SK-N-SH treated with all-trans-retinoic acid at 6 μM for 48 hours (cell line): ENCODE results near the gene RIPOR3.

Source experiments
- ATAC-seq: fragments of 200-7000 bp; cut with Tn5 transposase; 3 replicates; pipeline ENCODE4 v1.9.1; 2020; ENCODE audit warnings: mild to moderate bottlenecking, moderate library complexity
- ARNTL ChIP-seq: fragments of 450-650 bp; formaldehyde crosslinking; IDR thresholded peaks from 2 replicates; pipeline ENCODE4 v1.5.0; 2020; ENCODE audit warnings: low read depth, mild to moderate bottlenecking, moderate library complexity, borderline replicate concordance
- BACH2 ChIP-seq: fragments of 250-450 bp; sonication (Bioruptor Pico); IDR thresholded peaks from 2 replicates; pipeline ENCODE4 v1.9.0; 2021; ENCODE audit warnings: mild to moderate bottlenecking, borderline replicate concordance
- CREB5 ChIP-seq: fragments of 250-450 bp; sonication (Bioruptor Pico); IDR thresholded peaks from 2 replicates; pipeline ENCODE4 v1.5.1; 2020; ENCODE audit warnings: low read depth, mild to moderate bottlenecking, moderate library complexity
- CSDC2 ChIP-seq: fragments of 250-450 bp; sonication (Bioruptor Pico); IDR thresholded peaks from 2 replicates; pipeline ENCODE4 v1.5.0; 2020; ENCODE audit warnings: mild to moderate bottlenecking, moderate library complexity
- ESRRG ChIP-seq: fragments of 250-450 bp; sonication (Bioruptor Pico); IDR thresholded peaks from 2 replicates; pipeline ENCODE4 v1.6.1; 2021; ENCODE audit warnings: mild to moderate bottlenecking
- GLIS3 ChIP-seq: fragments of 250-450 bp; sonication (Bioruptor Pico); IDR thresholded peaks from 2 replicates; pipeline ENCODE4 v1.5.0; 2020; ENCODE audit warnings: mild to moderate bottlenecking, moderate library complexity
- ISL1 ChIP-seq: fragments of 250-450 bp; sonication (Bioruptor Pico); IDR thresholded peaks from 2 replicates; pipeline ENCODE4 v2.1.2; 2022; ENCODE audit warnings: mild to moderate bottlenecking, moderate library complexity
- OSR1 ChIP-seq: fragments of 250-450 bp; sonication (Bioruptor Pico); IDR thresholded peaks from 2 replicates; pipeline ENCODE4 v1.8.0; 2022; ENCODE audit warnings: moderate library complexity, mild to moderate bottlenecking, inconsistent platforms
- PATZ1 ChIP-seq: fragments of 250-450 bp; sonication (Bioruptor Pico); IDR thresholded peaks from 2 replicates; pipeline ENCODE4 v1.8.0; 2020; ENCODE audit warnings: mild to moderate bottlenecking, moderate library complexity, borderline replicate concordance
- POU6F1 ChIP-seq: fragments of 250-450 bp; sonication (Bioruptor Pico); IDR thresholded peaks from 2 replicates; pipeline ENCODE4 v1.8.0; 2021; ENCODE audit warnings: low read depth, mild to moderate bottlenecking, moderate library complexity, borderline replicate concordance
- PPARA ChIP-seq: fragments of 250-450 bp; sonication (Bioruptor Pico); IDR thresholded peaks from 2 replicates; pipeline ENCODE4 v1.5.0; 2020; ENCODE audit warnings: mild to moderate bottlenecking, borderline replicate concordance
- RARB ChIP-seq: fragments of 250-450 bp; sonication (Bioruptor Pico); IDR thresholded peaks from 2 replicates; pipeline ENCODE4 v1.8.0; 2021; ENCODE audit warnings: mild to moderate bottlenecking, moderate library complexity
- SNAI2 ChIP-seq: fragments of 250-450 bp; sonication (Bioruptor Pico); IDR thresholded peaks from 2 replicates; pipeline ENCODE4 v1.5.0; 2020; ENCODE audit warnings: mild to moderate bottlenecking, moderate library complexity
- TOX ChIP-seq: fragments of 250-450 bp; sonication (Bioruptor Pico); IDR thresholded peaks from 2 replicates; pipeline ENCODE4 v1.8.0; 2021; ENCODE audit warnings: mild to moderate bottlenecking, moderate library complexity, borderline replicate concordance
- ZC3H10 ChIP-seq: fragments of 250-450 bp; sonication (Bioruptor Pico); IDR thresholded peaks from 2 replicates; pipeline ENCODE4 v1.5.1; 2021; ENCODE audit warnings: mild to moderate bottlenecking, moderate library complexity
- ZFP3 ChIP-seq: fragments of 250-450 bp; sonication (Bioruptor Pico); IDR thresholded peaks from 2 replicates; pipeline ENCODE4 v1.5.0; 2020; ENCODE audit warnings: mild to moderate bottlenecking, moderate library complexity
- ZFP30 ChIP-seq: fragments of 450-650 bp; formaldehyde crosslinking; IDR thresholded peaks from 2 replicates; pipeline ENCODE4 v1.5.0; 2022; ENCODE audit warnings: mild to moderate bottlenecking, moderate library complexity
- ZNF565 ChIP-seq: fragments of 450-650 bp; formaldehyde crosslinking; conservative IDR thresholded peaks from 2 replicates; pipeline ENCODE4 v1.5.0; 2020; ENCODE audit warnings: low read depth, mild to moderate bottlenecking, moderate library complexity
- ZNF70 ChIP-seq: fragments of 450-650 bp; formaldehyde crosslinking; IDR thresholded peaks from 2 replicates; pipeline ENCODE4 v1.5.0; 2020; ENCODE audit warnings: mild to moderate bottlenecking, moderate library complexity
- ZNF8 ChIP-seq: fragments of 450-650 bp; formaldehyde crosslinking; IDR thresholded peaks from 2 replicates; pipeline ENCODE4 v1.5.0; 2020; ENCODE audit warnings: mild to moderate bottlenecking, moderate library complexity

Gene RIPOR3

GRCh38 chr20:50666709-50667298 lies 24.5 kb downstream of the RIPOR3 start (continued):
- TF ChIP-seq PPARA (CRISPR knock-in tag), result no peak
- TF ChIP-seq OSR1 (CRISPR knock-in tag), result no peak

- TF ChIP-seq PATZ1 (CRISPR knock-in tag), result no peak
- TF ChIP-seq GLIS3 (CRISPR knock-in tag), result no peak
- no peak for TF ChIP-seq ISL1 (CRISPR knock-in tag)
- TF ChIP-seq ZNF565 (CRISPR knock-in tag), result no peak
- no peak for TF ChIP-seq ZNF8 (CRISPR knock-in tag)
- TF ChIP-seq RARB (CRISPR knock-in tag), result no peak
- no peak for TF ChIP-seq ZC3H10 (CRISPR knock-in tag)
- TF ChIP-seq ZFP3 (CRISPR knock-in tag), result no peak
- no peak for TF ChIP-seq CREB5 (CRISPR knock-in tag)
- no peak for TF ChIP-seq BACH2 (CRISPR knock-in tag)
- TF ChIP-seq, all 23 proteins: peak for 0
- ATAC-seq, result no peak
Measured at GRCh38 chr20:50664254-50664653, 27.1 kb downstream of the RIPOR3 start.

GRCh38 chr20:50663095-50663821 lies 28.1 kb downstream of the RIPOR3 start:
- peak; percentile 60 for ATAC-seq
- TF ChIP-seq CSDC2 (CRISPR knock-in tag) (no peak), ESRRG (no peak), POU6F1 (no peak), ISL1 (CRISPR knock-in tag) (no peak), ZNF8 (CRISPR knock-in tag) (no peak), ZFP30 (CRISPR knock-in tag) (no peak), PATZ1 (CRISPR knock-in tag) (no peak), ARNTL (no peak)

GRCh38 chr20:50659975-50660670 lies 31.2 kb downstream of the RIPOR3 start:
- ATAC-seq, result no peak
- no peak for TF ChIP-seq ZNF70 (CRISPR knock-in tag)
- TF ChIP-seq ZFP30 (CRISPR knock-in tag), result no peak
- no peak for TF ChIP-seq SNAI2 (CRISPR knock-in tag)
- no peak for TF ChIP-seq ZNF565 (CRISPR knock-in tag)
- no peak for TF ChIP-seq BACH2 (CRISPR knock-in tag)
- TF ChIP-seq CSDC2 (CRISPR knock-in tag), result no peak
- no peak for TF ChIP-seq TOX
